HG03159 (cell line): ENCODE measurements around the gene RIPPLY3.

Source experiments
- ATAC-seq: cut with Tn5 transposase; IDR thresholded peaks from one replicate; pipeline ENCODE4 v1.9.1; 2021; ENCODE audit warnings: mild to moderate bottlenecking, moderate library complexity; ENCODE audit not compliant: unreplicated experiment

The RIPPLY3 gene

GRCh38 chr21:37058261-37058660, 51.8 kb downstream of the RIPPLY3 start:
- ATAC-seq: no peak

- ATAC-seq: no peak
These were observed 52.7 kb downstream of the RIPPLY3 start for GRCh38 chr21:37059181-37059580.

- no peak for ATAC-seq
These were observed 53.8 kb downstream of the RIPPLY3 start for GRCh38 chr21:37060296-37060695.

- no peak for ATAC-seq
These were observed 55.6 kb downstream of the RIPPLY3 start for GRCh38 chr21:37061926-37062592.

GRCh38 chr21:37062593-37062935, 56.1 kb downstream of the RIPPLY3 start:
- no peak for ATAC-seq

- no peak for ATAC-seq
These were observed 56.9 kb downstream of the RIPPLY3 start for GRCh38 chr21:37063433-37063832.

- ATAC-seq: no peak
These were observed 58.3 kb downstream of the RIPPLY3 start for GRCh38 chr21:37064841-37065240.

GRCh38 chr21:37065561-37066177, 59.2 kb downstream of the RIPPLY3 start:
- ATAC-seq: no peak
